Esophagus (tissue), 2 donors: ENCODE data around the gene KRTAP9-1. TPM values are rescaled to one million over a fixed set of nuclear protein-coding genes. Genes with fewer than 3 reads are reported as not detected.
"Not testable (repeated sequence)": the region's sequence is repeated elsewhere in the genome, so short reads cannot be mapped to it uniquely, and the experiment has no call there.

Source experiments
- H3K27ac ChIP-seq, 2 donors: one replicate each; pipeline ENCODE4 v1.5.1; 2013; ENCODE audit warnings: low read depth in 2 of 2, mild to moderate bottlenecking in 2 of 2, inconsistent platforms in 1 of 2, low read length in 1 of 2, moderate library complexity in 1 of 2
- H3K27me3 ChIP-seq, 2 donors: one replicate each; pipeline ENCODE4 v1.6.1; 2013; ENCODE audit warnings: low read length in 2 of 2, control low read depth in 1 of 2, mild to moderate bottlenecking in 1 of 2; ENCODE audit not compliant: insufficient read depth in 2 of 2, control insufficient read depth in 1 of 2
- H3K36me3 ChIP-seq, 2 donors: one replicate each; pipeline ENCODE4 v1.6.1; 2013; ENCODE audit warnings: low read length in 1 of 2; ENCODE audit not compliant: control insufficient read depth in 2 of 2, insufficient read depth in 2 of 2
- H3K4me1 ChIP-seq, 2 donors: one replicate each; pipeline ENCODE4 v1.6.1; 2013; ENCODE audit warnings: low read length in 1 of 2; ENCODE audit not compliant: control insufficient read depth in 2 of 2, insufficient read depth in 2 of 2
- H3K4me3 ChIP-seq, 2 donors: one replicate each; pipeline ENCODE4 v1.5.1; 2013; ENCODE audit warnings: low read length in 2 of 2, mild to moderate bottlenecking in 2 of 2, low read depth in 1 of 2, moderate library complexity in 1 of 2
- H3K9me3 ChIP-seq, 2 donors: one replicate each; pipeline ENCODE4 v1.6.1; 2013; ENCODE audit warnings: mild to moderate bottlenecking in 2 of 2, low read depth in 1 of 2, low read length in 1 of 2, moderate library complexity in 1 of 2; ENCODE audit not compliant: control insufficient read depth in 2 of 2, insufficient read depth in 1 of 2
- WGBS, 2 donors: extraction: QIAGEN DNeasy Blood & Tissue Kit; methylation state at CpG; one replicate each; pipeline ENCODE4 v1.1.7; 2013; 5-methylcytosine and 5-hydroxymethylcytosine counted together
- polyA plus RNA-seq, 2 donors: library from polyadenylated mRNA; stranded (reverse); fragments of 200-250 nt; gene quantifications; one replicate each; pipeline ENCODE4 v1.2.3, GENCODE V29; 2013
- donor health status: healthy with polysubstance abuse.
- donor health status: Bipolar disorder and iron deficiency.

The KRTAP9-1 gene
- polyA plus RNA-seq, 2 donors: not detected

DNA sequence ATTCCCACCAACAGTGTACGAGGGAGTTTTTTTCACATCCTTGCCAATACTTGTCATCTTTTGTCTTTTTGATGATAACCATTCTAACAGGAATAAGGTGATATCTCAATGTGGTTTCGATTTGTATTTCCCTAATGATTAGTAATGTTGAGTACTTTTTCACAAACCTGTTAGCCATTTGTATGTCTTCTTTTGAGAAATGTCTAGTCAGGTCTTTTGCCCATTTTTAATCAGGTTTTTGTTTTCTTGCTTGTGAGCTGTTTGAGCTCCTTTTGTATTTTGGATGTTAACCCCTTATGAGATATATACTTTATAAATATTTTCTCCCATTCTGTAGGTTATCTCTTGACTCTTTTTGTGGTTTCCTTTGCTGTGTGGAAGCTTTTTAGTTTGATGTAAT, 38.2 kb upstream of the KRTAP9-1 start:
- 78 to 85% methylated on average over 2 of the region's 2 CpGs for WGBS, 2 donors
- Histone ChIP-seq H3K9me3 (no peaks in the 10 kb centered on the region), H3K4me1 (no peaks in the 10 kb centered on the region), H3K4me3 (no peak overlapping the region), H3K27ac (no peak overlapping the region), H3K36me3 (no peaks in the 10 kb centered on the region), H3K27me3 (peaks cover 0 to 3% of the 10 kb centered on the region in 2 donors)

DNA sequence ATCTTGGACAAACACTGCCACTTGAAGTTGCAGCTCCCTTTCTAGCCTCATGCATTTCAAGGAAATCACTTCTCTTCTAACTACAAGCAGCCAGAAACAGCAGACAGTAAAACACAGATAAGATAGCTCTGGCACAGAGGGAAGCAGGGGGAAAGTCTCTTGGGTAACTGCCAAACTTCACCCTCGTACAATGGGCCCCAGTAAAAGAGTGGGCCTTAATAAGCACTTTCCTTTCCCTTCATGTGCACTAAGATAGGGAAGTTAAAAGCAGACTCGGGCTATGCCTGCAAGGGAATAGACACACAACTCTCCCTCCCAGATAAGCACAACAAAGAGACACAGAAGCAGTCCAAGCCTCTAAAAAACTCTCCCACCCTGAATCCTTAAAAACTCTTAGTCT, 35.8 kb upstream of the KRTAP9-1 start:
- 42 to 47% methylated on average over 2 of the region's 2 CpGs for WGBS, 2 donors
- no peaks in the 10 kb centered on the region for H3K36me3 ChIP-seq
- no peaks in the 10 kb centered on the region for H3K9me3 ChIP-seq
- no peak overlapping the region for H3K27ac ChIP-seq
- H3K4me1 ChIP-seq: no peaks in the 10 kb centered on the region
- H3K27me3 ChIP-seq: peaks cover 0 to 3% of the 10 kb centered on the region in 2 donors
- no peak overlapping the region for H3K4me3 ChIP-seq

DNA sequence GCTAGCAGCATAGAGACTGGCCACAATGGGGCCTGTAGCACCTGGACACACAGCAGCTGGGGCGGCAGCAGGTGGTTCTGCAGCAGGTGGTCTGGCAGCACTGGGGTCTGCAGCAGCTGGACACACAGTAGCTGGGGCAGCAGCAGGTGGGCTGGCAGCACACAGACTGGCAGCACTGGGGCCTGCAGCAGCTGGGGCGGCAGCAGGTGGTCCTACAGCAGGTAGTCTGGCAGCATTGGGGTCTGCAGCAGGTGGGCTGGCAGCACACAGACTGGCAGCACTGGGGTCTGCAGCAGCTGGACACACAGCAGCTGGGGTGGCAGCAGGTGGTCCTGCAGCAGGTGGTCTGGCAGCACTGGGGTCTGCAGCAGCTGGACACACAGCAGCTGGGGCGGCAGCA, 29.5 kb upstream of the KRTAP9-1 start:
- H3K9me3 ChIP-seq, H3K27me3 ChIP-seq, H3K27ac ChIP-seq, H3K36me3 ChIP-seq, H3K4me3 ChIP-seq, H3K4me1 ChIP-seq: not testable (repeated sequence)
- 84 to 95% methylated on average over 3 of the region's 3 CpGs for WGBS, 2 donors

DNA sequence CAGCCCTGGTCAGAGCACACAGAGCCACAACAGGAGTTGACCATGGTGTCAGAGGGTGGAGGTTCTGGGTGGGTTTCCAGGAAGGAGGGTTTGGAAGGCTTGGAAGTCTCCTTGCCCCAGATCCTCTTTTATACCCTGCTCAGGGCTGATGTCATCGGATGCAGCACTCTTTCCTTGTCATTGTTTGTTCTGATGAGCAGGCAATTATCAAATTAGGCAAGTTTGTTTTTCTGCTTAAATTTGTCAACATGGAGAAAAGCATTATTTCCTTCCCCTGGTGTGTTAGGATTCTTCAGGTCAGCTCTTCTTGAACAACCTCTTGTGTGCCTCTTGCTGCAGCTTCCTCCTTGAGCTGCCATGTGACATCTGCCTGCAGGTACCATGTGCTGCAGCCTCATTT, 29.0 kb upstream of the KRTAP9-1 start, which contains the start of gene KRTAP4-4:
Gene KRTAP4-4 (minus strand): TSS at position 101 of the 400 bp plus-strand sequence. CDS start 57 bp downstream, at position 44.
- Histone ChIP-seq H3K36me3 (no peaks in the 10 kb centered on the region), H3K27me3 (no peaks in the 10 kb centered on the region), H3K9me3 (no peaks in the 10 kb centered on the region), H3K4me3 (no peak within 1 kb of the TSS), H3K4me1 (no peaks in the 10 kb centered on the region), H3K27ac (no peak within 1 kb of the TSS)
- WGBS, 2 donors: 94 to 98% methylated on average over 1 of the region's 1 CpG

DNA sequence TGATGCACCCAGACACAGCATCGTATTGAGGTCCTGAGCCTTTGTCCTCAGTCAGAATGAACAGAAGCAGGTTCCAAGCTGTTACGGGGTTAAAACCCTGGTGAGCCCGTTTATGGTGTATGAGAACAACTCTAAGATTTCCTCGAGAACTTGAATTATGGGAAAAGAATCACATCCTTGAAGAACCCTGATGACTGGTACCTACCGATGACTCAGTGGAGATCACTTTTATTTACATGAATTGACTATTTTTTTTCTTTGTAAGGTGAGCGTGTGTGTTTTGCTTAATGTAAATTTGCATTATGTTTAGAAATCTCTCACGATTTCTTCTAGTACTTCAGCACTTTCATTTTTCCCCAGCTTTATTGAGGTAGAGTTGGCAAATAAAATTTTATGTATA, 25.9 kb upstream of the KRTAP9-1 start:
- 71 to 76% methylated on average over 7 of the region's 7 CpGs for WGBS, 2 donors

DNA sequence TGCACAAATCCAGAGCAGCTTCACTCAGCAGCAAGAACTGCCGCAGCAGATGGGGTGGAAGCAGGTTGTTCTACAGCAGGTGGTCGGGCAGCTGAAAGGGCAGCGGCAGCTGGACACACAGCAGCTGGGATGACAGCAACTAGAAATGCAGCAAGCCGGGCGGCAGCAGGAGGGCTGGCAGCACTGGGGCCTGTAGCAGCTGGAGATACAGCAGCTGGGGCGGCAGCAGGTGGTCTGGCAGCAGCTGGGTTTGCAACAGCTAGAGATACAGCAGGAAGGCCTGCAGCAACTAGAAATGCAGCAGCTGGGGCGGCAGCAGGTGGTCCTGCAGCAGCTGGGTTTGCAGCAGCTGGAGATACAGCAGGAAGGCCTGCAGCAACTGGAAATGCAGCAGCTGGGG, 22.1 kb upstream of the KRTAP9-1 start:
- Histone ChIP-seq H3K9me3 (no peaks in the 10 kb centered on the region), H3K4me1 (no peaks in the 10 kb centered on the region), H3K27ac (no peak overlapping the region), H3K36me3 (no peaks in the 10 kb centered on the region), H3K4me3 (no peak overlapping the region), H3K27me3 (no peaks in the 10 kb centered on the region)
- 79 to 85% methylated on average over 7 of the region's 7 CpGs for WGBS, 2 donors

More for the DNA sequence above, 25.9 kb upstream of the KRTAP9-1 start:
- Histone ChIP-seq H3K36me3 (no peaks in the 10 kb centered on the region), H3K4me3 (no peak overlapping the region), H3K27ac (no peak overlapping the region), H3K27me3 (no peaks in the 10 kb centered on the region), H3K4me1 (no peaks in the 10 kb centered on the region), H3K9me3 (no peaks in the 10 kb centered on the region)

DNA sequence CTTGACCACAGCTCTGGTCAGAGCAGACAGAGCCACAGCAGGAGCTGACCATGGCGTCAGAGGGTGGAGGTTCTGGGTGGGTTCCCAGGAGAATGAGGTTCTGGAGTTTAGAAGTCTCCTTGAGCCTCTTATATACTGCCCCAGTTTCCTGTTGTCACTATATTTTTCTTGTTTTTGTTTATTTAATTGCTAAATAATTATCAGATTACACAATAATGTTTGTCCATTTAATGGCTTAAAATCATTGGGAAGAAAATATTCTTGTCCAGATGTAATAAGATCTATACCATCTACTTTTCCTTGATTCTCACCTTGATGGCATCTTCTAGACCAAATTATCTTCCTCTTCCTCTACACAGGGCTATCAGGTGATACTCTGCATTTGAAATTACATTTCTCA, 21.6 kb upstream of the KRTAP9-1 start, which contains the start of gene KRTAP4-3:
Gene KRTAP4-3 (minus strand): TSS at position 101 of the 400 bp plus-strand sequence. CDS start 49 bp downstream, at position 52.
- WGBS, 2 donors: 76 to 91% methylated on average over 1 of the region's 1 CpG
- Histone ChIP-seq H3K4me3 (no peak within 1 kb of the TSS), H3K27me3 (no peaks in the 10 kb centered on the region), H3K27ac (no peak within 1 kb of the TSS), H3K4me1 (no peaks in the 10 kb centered on the region), H3K9me3 (no peaks in the 10 kb centered on the region), H3K36me3 (no peaks in the 10 kb centered on the region)

DNA sequence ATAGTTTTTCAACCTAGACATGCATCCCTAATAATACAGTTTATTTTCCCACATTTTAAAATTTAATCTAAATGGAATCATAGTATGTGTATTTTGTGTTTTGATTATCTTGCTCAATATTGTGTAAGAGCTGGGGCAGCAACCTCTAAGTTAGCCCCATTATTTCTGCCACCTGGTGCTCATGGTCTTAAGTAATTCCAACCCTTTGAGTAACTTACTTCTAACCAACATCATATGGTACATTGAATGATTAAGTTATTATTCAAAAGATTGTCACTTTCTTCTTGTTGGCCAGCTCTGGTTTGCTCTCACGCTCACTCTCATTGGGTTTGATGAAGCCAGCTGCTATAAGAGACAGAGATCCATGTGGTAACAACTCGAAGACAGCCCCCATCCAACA, 17.8 kb upstream of the KRTAP9-1 start:
- H3K4me1 ChIP-seq: no peaks in the 10 kb centered on the region
- peaks cover 0 to 3% of the 10 kb centered on the region in 2 donors for H3K27me3 ChIP-seq
- H3K9me3 ChIP-seq: no peaks in the 10 kb centered on the region
- no peak overlapping the region for H3K4me3 ChIP-seq
- no peak overlapping the region for H3K27ac ChIP-seq
- 77 to 81% methylated on average over 2 of the region's 2 CpGs for WGBS, 2 donors
- no peaks in the 10 kb centered on the region for H3K36me3 ChIP-seq

DNA sequence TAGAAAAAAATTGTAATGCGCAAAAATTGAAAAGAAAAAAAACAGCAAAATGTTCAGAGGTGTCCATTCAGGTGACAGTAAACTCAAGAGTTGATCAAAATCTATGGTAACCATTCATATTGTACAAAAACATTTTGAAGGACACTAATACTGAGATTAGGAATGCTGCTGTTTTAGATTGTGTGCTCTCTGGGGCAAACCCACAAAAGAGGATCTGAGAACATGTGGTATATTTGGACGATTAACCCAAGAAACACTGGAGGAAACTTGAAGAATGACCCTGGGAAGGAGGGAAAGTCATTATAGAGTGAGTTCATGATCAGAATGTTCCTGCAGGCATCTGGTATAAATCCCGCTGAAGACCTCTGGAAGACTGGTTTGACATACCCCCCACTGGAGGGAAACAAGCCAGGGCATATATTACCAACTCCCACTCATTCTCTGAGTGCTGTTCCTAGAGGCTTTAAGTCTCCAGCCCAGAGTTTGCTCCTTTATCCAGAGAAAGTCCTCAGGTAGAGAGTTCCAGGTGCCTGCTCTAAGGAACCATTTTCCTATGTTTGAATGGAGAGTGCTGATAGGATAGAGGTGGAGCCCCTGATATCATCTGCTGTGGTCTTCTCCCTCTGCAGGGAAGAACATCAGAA, 12.8 kb upstream of the KRTAP9-1 start:
- Histone ChIP-seq H3K4me3 (no peak overlapping the region), H3K9me3 (no peaks in the 10 kb centered on the region), H3K36me3 (no peaks in the 10 kb centered on the region), H3K27ac (no peak overlapping the region), H3K27me3 (peaks cover 0 to 3% of the 10 kb centered on the region in 2 donors), H3K4me1 (no peaks in the 10 kb centered on the region)
- 80 to 83% methylated on average over 3 of the region's 3 CpGs for WGBS, 2 donors

DNA sequence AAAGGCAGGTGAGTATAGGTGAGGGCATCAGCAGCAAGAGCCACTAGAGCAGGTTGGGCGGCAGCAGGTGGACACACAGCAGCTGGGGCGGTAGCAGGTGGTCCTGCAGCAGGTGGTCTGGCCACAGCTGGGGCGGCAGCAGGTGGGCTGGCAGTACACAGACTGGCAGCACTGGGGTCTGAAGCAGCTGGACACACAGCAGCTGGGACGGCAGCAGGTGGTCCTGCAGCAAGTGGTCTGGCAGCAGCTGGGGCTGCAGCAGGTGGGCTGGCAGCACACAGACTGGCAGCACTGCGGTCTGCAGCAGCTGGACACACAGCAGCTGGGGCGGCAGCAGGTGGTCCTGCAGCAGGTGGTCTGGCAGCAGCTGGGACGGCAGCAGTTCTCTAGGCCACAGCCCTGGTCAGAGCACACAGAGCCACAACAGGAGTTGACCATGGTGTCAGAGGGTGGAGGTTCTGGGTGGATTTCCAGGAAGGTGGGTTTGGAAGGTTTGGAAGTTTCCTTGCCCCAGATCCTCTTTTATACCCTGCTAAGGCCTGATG, 11.9 kb upstream of the KRTAP9-1 start, which contains the start of gene KRTAP4-2:
Gene KRTAP4-2 (minus strand): TSS at position 495 of the 545 bp plus-strand sequence. CDS start 57 bp downstream, at position 438.
- no peaks in the 10 kb centered on the region for H3K36me3 ChIP-seq
- H3K27me3 ChIP-seq: peaks cover 0 to 3% of the 10 kb centered on the region in 2 donors
- H3K4me1 ChIP-seq: no peaks in the 10 kb centered on the region
- 90 to 96% methylated on average over 7 of the region's 7 CpGs for WGBS, 2 donors
- H3K4me3 ChIP-seq: no peak within 1 kb of the TSS
- no peak within 1 kb of the TSS for H3K27ac ChIP-seq
- no peaks in the 10 kb centered on the region for H3K9me3 ChIP-seq
